Hepatocyte (in vitro differentiated cells): Measurements from ENCODE around the gene TM7SF3.

Experiments
- EZH2 ChIP-seq: fragments of 200-600 bp; sonication (generic); IDR thresholded peaks from 2 replicates; pipeline ENCODE4 v1.6.1; 2016; ENCODE audit warnings: antibody characterized with exemption, mild to moderate bottlenecking, borderline replicate concordance
- TF ChIP-seq, protein P1 (sequence below): fragments of 200-600 bp; sonication (generic); IDR thresholded peaks from 2 replicates; pipeline ENCODE4 v1.5.1; 2016; ENCODE audit warnings: antibody characterized with exemption, mild to moderate bottlenecking; ENCODE audit not compliant: poor library complexity

DNA sequence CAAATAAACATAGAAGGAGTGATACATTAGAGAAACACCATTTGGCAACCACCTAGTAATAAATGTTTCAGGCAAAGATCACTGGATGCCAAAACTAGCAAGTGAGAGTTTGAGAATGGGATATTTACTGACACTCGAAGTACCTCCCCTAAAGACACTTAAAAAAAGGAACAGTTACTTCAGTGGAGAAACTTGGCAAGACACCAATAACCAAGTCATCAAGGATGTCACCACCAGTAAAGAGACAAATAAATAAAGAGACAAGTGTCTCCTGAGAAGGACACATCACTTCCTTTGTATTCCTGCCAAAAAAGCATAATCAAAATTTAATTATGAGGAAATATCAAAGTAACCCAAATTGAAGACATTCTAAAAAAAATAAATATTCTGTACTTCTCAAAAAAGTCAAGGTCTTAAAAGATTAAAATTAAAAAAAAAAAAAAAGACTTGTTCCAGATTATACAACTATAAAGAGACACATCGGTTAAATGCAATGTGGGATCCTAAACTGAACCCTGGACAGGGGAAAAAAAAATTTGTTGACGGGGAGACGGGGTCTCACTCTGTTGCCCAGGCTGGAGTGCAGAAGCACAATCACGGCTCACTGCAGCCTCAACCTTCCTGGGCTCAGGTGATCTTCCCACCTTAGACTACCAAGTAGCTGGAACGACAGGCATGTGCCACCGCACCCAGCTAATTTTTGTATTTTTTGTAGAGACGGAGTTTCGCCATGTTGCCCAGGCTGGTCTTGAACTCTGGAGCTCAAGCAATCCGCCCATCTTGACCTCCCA, 26.4 kb downstream of the TM7SF3 start:
- TF ChIP-seq, protein P1, sequence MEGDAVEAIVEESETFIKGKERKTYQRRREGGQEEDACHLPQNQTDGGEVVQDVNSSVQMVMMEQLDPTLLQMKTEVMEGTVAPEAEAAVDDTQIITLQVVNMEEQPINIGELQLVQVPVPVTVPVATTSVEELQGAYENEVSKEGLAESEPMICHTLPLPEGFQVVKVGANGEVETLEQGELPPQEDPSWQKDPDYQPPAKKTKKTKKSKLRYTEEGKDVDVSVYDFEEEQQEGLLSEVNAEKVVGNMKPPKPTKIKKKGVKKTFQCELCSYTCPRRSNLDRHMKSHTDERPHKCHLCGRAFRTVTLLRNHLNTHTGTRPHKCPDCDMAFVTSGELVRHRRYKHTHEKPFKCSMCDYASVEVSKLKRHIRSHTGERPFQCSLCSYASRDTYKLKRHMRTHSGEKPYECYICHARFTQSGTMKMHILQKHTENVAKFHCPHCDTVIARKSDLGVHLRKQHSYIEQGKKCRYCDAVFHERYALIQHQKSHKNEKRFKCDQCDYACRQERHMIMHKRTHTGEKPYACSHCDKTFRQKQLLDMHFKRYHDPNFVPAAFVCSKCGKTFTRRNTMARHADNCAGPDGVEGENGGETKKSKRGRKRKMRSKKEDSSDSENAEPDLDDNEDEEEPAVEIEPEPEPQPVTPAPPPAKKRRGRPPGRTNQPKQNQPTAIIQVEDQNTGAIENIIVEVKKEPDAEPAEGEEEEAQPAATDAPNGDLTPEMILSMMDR = no peak
- no peak for TF ChIP-seq EZH2
